H1 (cell line): Measurements from ENCODE around the gene TPM1. TPM values are rescaled to one million over a fixed set of nuclear protein-coding genes. Genes with fewer than 3 reads are reported as not detected.

Source experiments
- GABPA ChIP-seq: IDR thresholded peaks from 2 replicates; pipeline ENCODE4 v1.6.1; 2011; ENCODE audit warnings: mild to moderate bottlenecking, low read length, moderate library complexity, borderline replicate concordance; ENCODE audit not compliant: insufficient read depth
- polyA plus RNA-seq, 7 experiments: library from polyadenylated mRNA; depleted of rRNA in 3 of 7; stranded (reverse) in 5 of 7; unstranded in 2 of 7; fragments of >200 nt in 5 of 7; fragments of 200-250 nt in 2 of 7; gene quantifications; 1 replicate in 5 of 7; 2 replicates in 1 of 7; 4 replicates in 1 of 7; pipeline versions ENCODE4 v1.2.1 to v1.2.3, GENCODE V29; 2011 to 2013; ENCODE audit warnings: missing spikeins in 2 of 7, mixed read lengths in 2 of 7
- total RNA-seq: library from RNA; stranded (reverse); fragmentation: NEBNext Ultra II Directional; extraction: Animal tissue kit (Norgen Biotek cat#: 25700); gene quantifications from 2 replicates; pipeline ENCODE4 v1.2.1, GENCODE V29; 2021

Gene TPM1
- total and polyA plus RNA-seq, 2 of the 8 experiments (the other 6 are each of a cell fraction or from before 2014, with no cell fraction given): 258 to 579 TPM

DNA sequence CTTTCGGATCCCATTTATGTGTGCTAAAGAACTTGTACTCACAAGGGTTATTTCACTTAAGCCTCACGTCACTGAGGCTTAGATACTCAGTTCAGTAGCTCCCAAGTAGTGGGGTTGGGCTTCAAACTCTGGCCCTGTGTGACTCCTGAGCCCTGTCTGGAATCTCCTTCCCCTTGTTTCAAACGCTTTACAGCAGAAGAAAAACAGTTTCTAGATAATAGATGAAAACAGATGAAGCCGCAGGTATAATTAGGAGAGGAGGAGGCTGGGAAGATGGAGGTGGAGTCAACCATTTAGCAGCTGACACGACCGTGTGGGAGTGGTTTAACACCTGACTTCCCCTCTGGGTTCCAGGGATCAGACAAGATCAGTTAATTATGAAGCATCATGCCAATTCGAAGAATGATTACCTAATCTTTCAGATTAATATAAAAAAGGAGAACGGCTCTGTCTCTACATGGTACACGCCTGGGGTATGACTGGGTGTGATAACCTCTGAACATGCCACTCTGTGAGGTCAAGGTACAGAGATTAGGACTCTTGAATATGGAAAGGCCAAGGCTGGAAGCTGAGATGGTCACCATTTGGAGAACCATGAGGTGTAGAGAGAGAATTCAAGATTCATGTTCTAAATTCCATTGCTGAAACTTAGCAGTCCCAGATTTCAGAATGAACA, 31.1 kb downstream of the TPM1 start (continued):
- no peak for TF ChIP-seq GABPA
